Measurements from ENCODE around the gene RGS19. TPM values are rescaled to one million over a fixed set of nuclear protein-coding genes. Genes with fewer than 3 reads are reported as not detected.

RGS19 gene
- polyA plus RNA-seq, 1 of the 3 experiments (the other 2 are of a cell fraction), result 20.5 TPM

DNA sequence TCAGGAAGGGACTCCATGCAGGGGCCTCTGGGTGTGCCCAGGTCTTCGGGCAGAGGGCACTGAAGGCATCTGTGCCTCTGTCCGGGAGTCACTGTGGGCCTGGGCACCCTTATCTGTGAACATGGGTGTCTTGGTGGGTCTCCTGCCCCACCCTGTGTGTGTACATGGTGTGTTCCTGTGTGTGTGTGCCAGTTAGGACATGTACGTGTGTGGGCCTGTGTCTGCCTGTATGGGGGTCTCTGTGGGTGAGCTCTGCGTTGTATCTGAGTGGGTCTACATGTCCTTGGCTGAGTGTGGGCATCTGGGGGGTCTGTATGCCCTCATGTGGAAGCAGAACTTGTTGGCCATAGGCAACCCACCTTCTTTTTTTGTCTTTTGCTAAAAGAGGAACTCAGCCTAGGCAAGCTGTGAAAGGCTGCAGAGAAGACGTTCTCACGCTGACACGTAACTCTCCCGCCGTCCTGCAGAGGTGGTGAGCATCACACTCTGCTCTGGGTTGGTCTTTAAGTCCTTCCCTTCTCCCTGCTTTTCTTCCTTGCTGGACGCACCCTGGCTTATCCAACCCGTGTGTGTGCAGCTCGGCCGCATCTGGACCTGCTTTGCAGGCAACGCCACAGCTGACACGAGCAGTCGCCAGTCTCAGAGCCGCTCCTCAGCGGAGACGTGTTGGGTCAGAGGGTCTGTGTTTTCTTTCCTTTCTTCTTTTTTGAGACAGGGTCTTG lies 28.6 kb upstream of the RGS19 start:
- CTCF ChIA-PET, result interaction anchor here (0.6 to 15.6 kb wide), 5 partner anchors 12 to 128 kb away, joined by 3 to 252 read pairs (median 3); partner anchors contain the start of genes LKAAEAR1, OPRL1 and RGS19
- H4K20me1 ChIP-seq (ENCODE audit: insufficient read depth), result no peaks in the 10 kb centered on the region
- H2AFZ ChIP-seq (ENCODE audit: low read depth), result no peak overlapping the region
- no peaks in the 10 kb centered on the region for H3K9me2 ChIP-seq
- H3K4me2 ChIP-seq, result no peak overlapping the region
- no peak overlapping the region for H3K4me3 ChIP-seq (ENCODE audit: low read depth in 2 of 2, low read length in 1 of 2)
- DNase-seq, result no peak
- peaks cover 0 to 23% of the 10 kb centered on the region in 2 experiments; a peak in 1 of 4 replicates for H3K4me1 ChIP-seq (ENCODE audit: control insufficient read depth in 1 of 2, insufficient read depth in 2 of 2, low read depth in 1 of 2, low read length in 1 of 2)
- POLR2A ChIA-PET, result no interaction called here
- H3F3A ChIP-seq (replicated peaks; ENCODE audit: insufficient read depth), result no peaks in the 10 kb centered on the region
- no peak overlapping the region for H3K9ac ChIP-seq
- TF ChIP-seq SMC3 (IDR thresholded peaks at IDR 0.05; ENCODE audit: low read depth, low read length), result no peak
- TF ChIP-seq, protein P1, sequence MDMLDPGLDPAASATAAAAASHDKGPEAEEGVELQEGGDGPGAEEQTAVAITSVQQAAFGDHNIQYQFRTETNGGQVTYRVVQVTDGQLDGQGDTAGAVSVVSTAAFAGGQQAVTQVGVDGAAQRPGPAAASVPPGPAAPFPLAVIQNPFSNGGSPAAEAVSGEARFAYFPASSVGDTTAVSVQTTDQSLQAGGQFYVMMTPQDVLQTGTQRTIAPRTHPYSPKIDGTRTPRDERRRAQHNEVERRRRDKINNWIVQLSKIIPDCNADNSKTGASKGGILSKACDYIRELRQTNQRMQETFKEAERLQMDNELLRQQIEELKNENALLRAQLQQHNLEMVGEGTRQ (IDR thresholded peaks at IDR 0.05; ENCODE audit: borderline replicate concordance, low read depth, low read length), result no peak
- no peak for TF ChIP-seq CTCF (IDR thresholded peaks at IDR 0.05)
- no peak for TF ChIP-seq FOXJ3 (CRISPR knock-in tag; IDR thresholded peaks at IDR 0.05)
- no peak for TF ChIP-seq GATA2 (CRISPR knock-in tag; IDR thresholded peaks at IDR 0.05)
- TF ChIP-seq MAX (IDR thresholded peaks at IDR 0.05; ENCODE audit: low read depth), result no peak
- TF ChIP-seq RXRA (IDR thresholded peaks at IDR 0.05; ENCODE audit: borderline replicate concordance, low read depth), result no peak
- no peak for TF ChIP-seq JUND (IDR thresholded peaks at IDR 0.05)
- TF ChIP-seq, protein P2, sequence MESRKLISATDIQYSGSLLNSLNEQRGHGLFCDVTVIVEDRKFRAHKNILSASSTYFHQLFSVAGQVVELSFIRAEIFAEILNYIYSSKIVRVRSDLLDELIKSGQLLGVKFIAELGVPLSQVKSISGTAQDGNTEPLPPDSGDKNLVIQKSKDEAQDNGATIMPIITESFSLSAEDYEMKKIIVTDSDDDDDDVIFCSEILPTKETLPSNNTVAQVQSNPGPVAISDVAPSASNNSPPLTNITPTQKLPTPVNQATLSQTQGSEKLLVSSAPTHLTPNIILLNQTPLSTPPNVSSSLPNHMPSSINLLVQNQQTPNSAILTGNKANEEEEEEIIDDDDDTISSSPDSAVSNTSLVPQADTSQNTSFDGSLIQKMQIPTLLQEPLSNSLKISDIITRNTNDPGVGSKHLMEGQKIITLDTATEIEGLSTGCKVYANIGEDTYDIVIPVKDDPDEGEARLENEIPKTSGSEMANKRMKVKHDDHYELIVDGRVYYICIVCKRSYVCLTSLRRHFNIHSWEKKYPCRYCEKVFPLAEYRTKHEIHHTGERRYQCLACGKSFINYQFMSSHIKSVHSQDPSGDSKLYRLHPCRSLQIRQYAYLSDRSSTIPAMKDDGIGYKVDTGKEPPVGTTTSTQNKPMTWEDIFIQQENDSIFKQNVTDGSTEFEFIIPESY (IDR thresholded peaks at IDR 0.05; ENCODE audit: borderline replicate concordance, low read depth), result no peak
- no peak for TF ChIP-seq NFIC (IDR thresholded peaks at IDR 0.05; ENCODE audit: borderline replicate concordance)
- no peak for TF ChIP-seq YY1 (IDR thresholded peaks at IDR 0.05; ENCODE audit: low read depth)
- TF ChIP-seq TEAD4 (IDR thresholded peaks at IDR 0.05; ENCODE audit: borderline replicate concordance, insufficient read depth), result no peak
- H3K27ac ChIP-seq (ENCODE audit: low read depth in 2 of 2, low read length in 1 of 2), result no peak overlapping the region
- H3K36me3 ChIP-seq (replicated peaks in 1 of 2; ENCODE audit: control insufficient read depth in 1 of 2, insufficient read depth in 2 of 2, low read length in 1 of 2), result no peaks in the 10 kb centered on the region
- no peaks in the 10 kb centered on the region for H3K9me3 ChIP-seq
- no peaks in the 10 kb centered on the region; the same call in 1 of the 2 replicates for H3K27me3 ChIP-seq (ENCODE audit: insufficient read depth)
- no peaks in the 10 kb centered on the region for H3K79me2 ChIP-seq (ENCODE audit: insufficient read depth)
- 85% methylated on average over 18 of the region's 19 CpGs for WGBS (ENCODE audit: low lambda C conversion rate)

Measured in SK-N-SH (cell line).